Nasal cavity respiratory epithelium epithelial cell of viscerocranial mucosa (primary cell): Measurements from ENCODE around the gene RASSF3. TPM values are rescaled to one million over a fixed set of nuclear protein-coding genes. Genes with fewer than 3 reads are reported as not detected.

Source experiments
- total RNA-seq: library from RNA; depleted of rRNA; stranded (reverse); fragments of >200 nt; gene quantifications from 2 replicates; pipeline ENCODE4 v1.2.3, GENCODE V29; 2014

RASSF3 gene
- 10.3 and 14.0 TPM in 2 replicates for total RNA-seq

GRCh38 chr12:64610079-64610659 lies at the start of gene RASSF3:
Gene RASSF3, plus strand, starts transcription at chr12:64610495. Its CDS starts 138 bp downstream, at chr12:64610633.

Other genes with a start within 250 kb of the RASSF3 start
- gene C12orf56, start 219.7 kb upstream of the RASSF3 start, total RNA-seq: 1.7 and 2.3 TPM in 2 replicates
- 255 and 282 TPM in 2 replicates for gene XPOT, start 206.1 kb upstream of the RASSF3 start, total RNA-seq
- 22.9 and 25.4 TPM in 2 replicates for gene TBK1, start 158.4 kb upstream of the RASSF3 start, total RNA-seq
- gene GNS, start 148.9 kb downstream of the RASSF3 start, total RNA-seq: 157 and 184 TPM in 2 replicates
- gene TBC1D30, start 214.2 kb downstream of the RASSF3 start, total RNA-seq: 1.9 and 3.1 TPM in 2 replicates